WTC11 (cell line): Measurements from ENCODE around the gene PLCH2. TPM values are rescaled to one million over a fixed set of nuclear protein-coding genes. Genes with fewer than 3 reads are reported as not detected.

Experiments
- ATAC-seq: fragments of 200-7000 bp; cut with Tn5 transposase; 2 replicates; pipeline ENCODE4 v1.10.0; 2021; ENCODE audit warnings: mild to moderate bottlenecking, moderate library complexity
- CTCF ChIA-PET: fragments of 300-600 bp; sonication (Branson Sonifier 250); formaldehyde crosslinking; loops from one replicate; lab custom pipeline; 2021; ENCODE audit warnings: antibody characterized with exemption; lab: Charles Lee
- POLR2A ChIA-PET: fragments of 350-600 bp; sonication (Branson Sonifier 250); formaldehyde crosslinking; loops from one replicate; lab custom pipeline; 2021; ENCODE audit warnings: antibody characterized with exemption; lab: Charles Lee
- DNase-seq: peaks from one replicate; pipeline ENCODE4 v3.0.0; 2021; ENCODE audit warnings: low spot score
- H3K27ac Mint-ChIP-seq: 2 replicates; pipeline ENCODE4 v1.8.0; 2021; ENCODE audit warnings: mixed read lengths
- H3K27me3 Mint-ChIP-seq: 2 replicates; pipeline ENCODE4 v1.8.0; 2021; ENCODE audit warnings: low read depth, mild to moderate bottlenecking, moderate library complexity, mixed read lengths
- H3K36me3 Mint-ChIP-seq: 2 replicates; pipeline ENCODE4 v1.8.0; 2021; ENCODE audit warnings: mixed read lengths
- H3K4me1 Mint-ChIP-seq: 2 replicates; pipeline ENCODE4 v1.8.0; 2022; ENCODE audit warnings: mixed read lengths
- H3K4me3 Mint-ChIP-seq: 2 replicates; pipeline ENCODE4 v1.8.0; 2021; ENCODE audit warnings: mild to moderate bottlenecking, moderate library complexity, mixed read lengths
- H3K9me3 Mint-ChIP-seq: 2 replicates; pipeline ENCODE4 v1.8.0; 2021; ENCODE audit warnings: mixed read lengths
- CBFB ChIP-seq: sonication (generic); formaldehyde crosslinking; IDR thresholded peaks from 2 replicates; pipeline ENCODE4 v1.8.1; 2022; ENCODE audit warnings: mild to moderate bottlenecking, low read depth, missing genetic modification reagents
- EMX1 ChIP-seq: fragments of 250-450 bp; sonication (Bioruptor Pico); IDR thresholded peaks from 2 replicates; pipeline ENCODE4 v1.8.0; 2021; ENCODE audit warnings: mild to moderate bottlenecking
- ETV6 ChIP-seq: sonication (generic); formaldehyde crosslinking; IDR thresholded peaks from 2 replicates; pipeline ENCODE4 v1.8.1; 2022; ENCODE audit warnings: mild to moderate bottlenecking, missing genetic modification reagents
- FOXK1 ChIP-seq: sonication (generic); formaldehyde crosslinking; IDR thresholded peaks from 2 replicates; pipeline ENCODE4 v1.8.0; 2022; ENCODE audit warnings: mild to moderate bottlenecking, moderate library complexity, missing genetic modification reagents
- GTF2I ChIP-seq: fragments of 250-450 bp; sonication (Bioruptor Pico); conservative IDR thresholded peaks from 2 replicates; pipeline ENCODE4 v1.4.0; 2021; ENCODE audit warnings: mild to moderate bottlenecking
- MXD4 ChIP-seq: fragments of 250-450 bp; sonication (Bioruptor Pico); IDR thresholded peaks from 2 replicates; pipeline ENCODE4 v1.8.0; 2021; ENCODE audit warnings: mild to moderate bottlenecking, moderate library complexity, borderline replicate concordance
- MYBL2 ChIP-seq: sonication (generic); formaldehyde crosslinking; IDR thresholded peaks from 2 replicates; pipeline ENCODE4 v1.8.1; 2023; ENCODE audit warnings: mild to moderate bottlenecking, moderate library complexity, missing genetic modification reagents
- SMAD3 ChIP-seq: sonication (generic); formaldehyde crosslinking; IDR thresholded peaks from 2 replicates; pipeline ENCODE4 v1.8.0; 2022; ENCODE audit warnings: missing genetic modification reagents, mild to moderate bottlenecking, borderline replicate concordance
- SMAD4 ChIP-seq: sonication (generic); formaldehyde crosslinking; IDR thresholded peaks from 2 replicates; pipeline ENCODE4 v1.8.0; 2022; ENCODE audit warnings: mild to moderate bottlenecking, missing genetic modification reagents
- SP1 ChIP-seq: sonication (generic); formaldehyde crosslinking; conservative IDR thresholded peaks from 2 replicates; pipeline ENCODE4 v1.8.1; 2022; ENCODE audit warnings: missing genetic modification reagents
- TEAD1 ChIP-seq: sonication (generic); formaldehyde crosslinking; IDR thresholded peaks from 2 replicates; pipeline ENCODE4 v1.8.0; 2022; ENCODE audit warnings: mild to moderate bottlenecking, missing genetic modification reagents
- ZBTB21 ChIP-seq: sonication (generic); formaldehyde crosslinking; IDR thresholded peaks from 2 replicates; pipeline ENCODE4 v1.8.1; 2023; ENCODE audit warnings: mild to moderate bottlenecking, missing genetic modification reagents, borderline replicate concordance
- ZNF138 ChIP-seq: sonication (generic); formaldehyde crosslinking; conservative IDR thresholded peaks from 2 replicates; pipeline ENCODE4 v1.8.1; 2022; ENCODE audit warnings: mild to moderate bottlenecking, moderate library complexity, missing genetic modification reagents
- ZNF423 ChIP-seq: fragments of 250-450 bp; sonication (Bioruptor Pico); IDR thresholded peaks from 2 replicates; pipeline ENCODE4 v2.1.2; 2022; ENCODE audit warnings: mild to moderate bottlenecking, moderate library complexity
- total RNA-seq: library from RNA; stranded (reverse); gene quantifications from 3 replicates; pipeline ENCODE4 v1.2.3, GENCODE V29; 2021
- TF ChIP-seq, protein P1 (sequence below): sonication (generic); formaldehyde crosslinking; IDR thresholded peaks from 2 replicates; pipeline ENCODE4 v1.8.0; 2022; ENCODE audit warnings: mild to moderate bottlenecking, missing genetic modification reagents
- TF ChIP-seq, protein P2 (sequence below): sonication (generic); formaldehyde crosslinking; IDR thresholded peaks from 2 replicates; pipeline ENCODE4 v1.8.1; 2022; ENCODE audit warnings: low read depth, missing genetic modification reagents, borderline replicate concordance
- TF ChIP-seq, protein P3 (sequence below): fragments of 250-450 bp; sonication (Bioruptor Pico); IDR thresholded peaks from 2 replicates; pipeline ENCODE4 v1.9.0; 2021; ENCODE audit warnings: moderate library complexity, mild to moderate bottlenecking, inconsistent platforms, borderline replicate concordance
- TF ChIP-seq, protein P4 (sequence below): sonication (generic); formaldehyde crosslinking; IDR thresholded peaks from 2 replicates; pipeline ENCODE4 v1.8.1; 2023; ENCODE audit warnings: mild to moderate bottlenecking, moderate library complexity, missing genetic modification reagents
- TF ChIP-seq, protein P5 (sequence below): fragments of 200-600 bp; IDR thresholded peaks from 2 replicates; pipeline ENCODE4 v1.8.0; 2022; ENCODE audit warnings: antibody characterized with exemption
- TF ChIP-seq, protein P6 (sequence below): sonication (generic); formaldehyde crosslinking; IDR thresholded peaks from 2 replicates; pipeline ENCODE4 v1.8.0; 2022; ENCODE audit warnings: mild to moderate bottlenecking, missing genetic modification reagents

Gene PLCH2
- total RNA-seq, 1 experiment from 2014 or later = 0.17 TPM

DNA sequence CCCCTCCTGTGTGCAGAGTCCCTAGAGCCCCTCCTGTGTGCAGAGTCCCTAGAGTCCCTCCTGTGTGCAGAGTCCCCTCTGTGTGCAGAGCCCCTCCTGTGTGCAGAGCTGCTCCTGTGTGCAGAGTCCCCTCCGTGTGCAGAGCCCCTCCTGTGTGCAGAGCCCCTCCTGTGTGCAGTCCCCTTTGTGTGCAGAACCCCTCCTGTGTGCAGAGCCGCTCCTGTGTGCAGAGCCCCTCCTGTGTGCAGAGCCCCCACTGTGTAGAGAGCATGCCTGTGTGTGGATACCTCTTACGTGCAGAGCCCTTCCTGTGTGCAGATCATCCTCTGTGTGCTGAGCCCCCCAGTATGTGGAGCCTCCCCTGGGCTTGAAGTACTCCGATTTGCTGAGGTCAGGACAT, 62.3 kb downstream of the PLCH2 start:
- DNase-seq (no peak), ATAC-seq (no peak)
- POLR2A ChIA-PET = no interaction called here
- H3K4me1 Mint-ChIP-seq = peaks cover 9% of the 10 kb centered on the region
- no peaks in the 10 kb centered on the region for H3K36me3 Mint-ChIP-seq
- no peaks in the 10 kb centered on the region for H3K9me3 Mint-ChIP-seq
- TF ChIP-seq MXD4 (CRISPR knock-in tag) (no peak), ZNF138 (CRISPR knock-in tag) (no peak), SMAD3 (CRISPR knock-in tag) (no peak), ZBTB21 (CRISPR knock-in tag) (no peak)
- TF ChIP-seq, protein P1, sequence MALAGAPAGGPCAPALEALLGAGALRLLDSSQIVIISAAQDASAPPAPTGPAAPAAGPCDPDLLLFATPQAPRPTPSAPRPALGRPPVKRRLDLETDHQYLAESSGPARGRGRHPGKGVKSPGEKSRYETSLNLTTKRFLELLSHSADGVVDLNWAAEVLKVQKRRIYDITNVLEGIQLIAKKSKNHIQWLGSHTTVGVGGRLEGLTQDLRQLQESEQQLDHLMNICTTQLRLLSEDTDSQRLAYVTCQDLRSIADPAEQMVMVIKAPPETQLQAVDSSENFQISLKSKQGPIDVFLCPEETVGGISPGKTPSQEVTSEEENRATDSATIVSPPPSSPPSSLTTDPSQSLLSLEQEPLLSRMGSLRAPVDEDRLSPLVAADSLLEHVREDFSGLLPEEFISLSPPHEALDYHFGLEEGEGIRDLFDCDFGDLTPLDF (CRISPR knock-in tag) = no peak
- TF ChIP-seq, protein P2, sequence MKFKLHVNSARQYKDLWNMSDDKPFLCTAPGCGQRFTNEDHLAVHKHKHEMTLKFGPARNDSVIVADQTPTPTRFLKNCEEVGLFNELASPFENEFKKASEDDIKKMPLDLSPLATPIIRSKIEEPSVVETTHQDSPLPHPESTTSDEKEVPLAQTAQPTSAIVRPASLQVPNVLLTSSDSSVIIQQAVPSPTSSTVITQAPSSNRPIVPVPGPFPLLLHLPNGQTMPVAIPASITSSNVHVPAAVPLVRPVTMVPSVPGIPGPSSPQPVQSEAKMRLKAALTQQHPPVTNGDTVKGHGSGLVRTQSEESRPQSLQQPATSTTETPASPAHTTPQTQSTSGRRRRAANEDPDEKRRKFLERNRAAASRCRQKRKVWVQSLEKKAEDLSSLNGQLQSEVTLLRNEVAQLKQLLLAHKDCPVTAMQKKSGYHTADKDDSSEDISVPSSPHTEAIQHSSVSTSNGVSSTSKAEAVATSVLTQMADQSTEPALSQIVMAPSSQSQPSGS (CRISPR knock-in tag) = no peak
- TF ChIP-seq, protein P3, sequence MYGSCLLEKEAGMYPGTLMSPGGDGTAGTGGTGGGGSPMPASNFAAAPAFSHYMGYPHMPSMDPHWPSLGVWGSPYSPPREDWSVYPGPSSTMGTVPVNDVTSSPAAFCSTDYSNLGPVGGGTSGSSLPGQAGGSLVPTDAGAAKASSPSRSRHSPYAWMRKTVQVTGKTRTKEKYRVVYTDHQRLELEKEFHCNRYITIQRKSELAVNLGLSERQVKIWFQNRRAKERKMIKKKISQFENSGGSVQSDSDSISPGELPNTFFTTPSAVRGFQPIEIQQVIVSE (CRISPR knock-in tag) = no peak
- CTCF ChIA-PET = interaction anchor here (0.5 to 1.3 kb wide), 2 partner anchors 12 to 230 kb away, joined by 3 to 4 read pairs; partner anchors contain the start of gene PANK4
- no peak overlapping the region for H3K4me3 Mint-ChIP-seq
- no peak overlapping the region for H3K27ac Mint-ChIP-seq
- peaks cover 52% of the 10 kb centered on the region for H3K27me3 Mint-ChIP-seq

DNA sequence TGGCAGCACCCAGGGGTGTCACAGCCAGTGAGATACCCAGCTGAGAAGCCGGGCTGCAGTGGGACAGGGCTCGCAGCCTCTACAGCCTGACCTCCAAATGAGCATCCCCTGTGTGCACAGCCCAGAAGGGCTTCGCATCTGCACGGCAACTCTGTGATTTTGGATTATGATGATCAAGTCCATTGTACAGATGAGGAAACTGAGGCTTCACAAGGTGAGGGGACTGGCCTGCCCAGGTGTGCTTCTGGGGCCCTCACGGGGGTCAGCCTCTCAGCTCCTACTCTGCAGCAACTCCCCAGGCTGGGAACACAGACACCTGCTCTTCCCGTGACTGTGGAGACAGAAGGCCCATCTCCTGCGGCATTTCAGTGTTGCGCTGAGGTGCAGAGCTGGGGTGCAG, 62.8 kb downstream of the PLCH2 start:
- H3K4me3 Mint-ChIP-seq = no peak overlapping the region
- no peaks in the 10 kb centered on the region for H3K9me3 Mint-ChIP-seq
- ATAC-seq (no peak), DNase-seq (no peak)
- H3K27ac Mint-ChIP-seq = no peak overlapping the region
- peaks cover 47% of the 10 kb centered on the region for H3K27me3 Mint-ChIP-seq
- peaks cover 9% of the 10 kb centered on the region for H3K4me1 Mint-ChIP-seq
- TF ChIP-seq SMAD4 (CRISPR knock-in tag) (no peak), ZNF423 (CRISPR knock-in tag) (no peak), ZBTB21 (CRISPR knock-in tag) (no peak), FOXK1 (CRISPR knock-in tag) (no peak), SP1 (CRISPR knock-in tag) (no peak), EMX1 (CRISPR knock-in tag) (no peak), TEAD1 (CRISPR knock-in tag) (no peak), ZNF138 (CRISPR knock-in tag) (no peak)
- TF ChIP-seq, protein P4, sequence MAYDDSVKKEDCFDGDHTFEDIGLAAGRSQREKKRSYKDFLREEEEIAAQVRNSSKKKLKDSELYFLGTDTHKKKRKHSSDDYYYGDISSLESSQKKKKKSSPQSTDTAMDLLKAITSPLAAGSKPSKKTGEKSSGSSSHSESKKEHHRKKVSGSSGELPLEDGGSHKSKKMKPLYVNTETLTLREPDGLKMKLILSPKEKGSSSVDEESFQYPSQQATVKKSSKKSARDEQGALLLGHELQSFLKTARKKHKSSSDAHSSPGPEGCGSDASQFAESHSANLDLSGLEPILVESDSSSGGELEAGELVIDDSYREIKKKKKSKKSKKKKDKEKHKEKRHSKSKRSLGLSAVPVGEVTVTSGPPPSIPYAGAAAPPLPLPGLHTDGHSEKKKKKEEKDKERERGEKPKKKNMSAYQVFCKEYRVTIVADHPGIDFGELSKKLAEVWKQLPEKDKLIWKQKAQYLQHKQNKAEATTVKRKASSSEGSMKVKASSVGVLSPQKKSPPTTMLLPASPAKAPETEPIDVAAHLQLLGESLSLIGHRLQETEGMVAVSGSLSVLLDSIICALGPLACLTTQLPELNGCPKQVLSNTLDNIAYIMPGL = no peak
- ChIA-PET CTCF (interaction anchor here (1.3 to 2.1 kb wide), 3 partner anchors 13 to 23 kb away, joined by 3 to 8 read pairs (median 4); partner anchors contain the start of gene PANK4), POLR2A (interaction anchor here (1.1 kb wide), 1 partner anchor 33 kb away, joined by 3 read pairs; no protein-coding TSS in a partner anchor)
- no peaks in the 10 kb centered on the region for H3K36me3 Mint-ChIP-seq

DNA sequence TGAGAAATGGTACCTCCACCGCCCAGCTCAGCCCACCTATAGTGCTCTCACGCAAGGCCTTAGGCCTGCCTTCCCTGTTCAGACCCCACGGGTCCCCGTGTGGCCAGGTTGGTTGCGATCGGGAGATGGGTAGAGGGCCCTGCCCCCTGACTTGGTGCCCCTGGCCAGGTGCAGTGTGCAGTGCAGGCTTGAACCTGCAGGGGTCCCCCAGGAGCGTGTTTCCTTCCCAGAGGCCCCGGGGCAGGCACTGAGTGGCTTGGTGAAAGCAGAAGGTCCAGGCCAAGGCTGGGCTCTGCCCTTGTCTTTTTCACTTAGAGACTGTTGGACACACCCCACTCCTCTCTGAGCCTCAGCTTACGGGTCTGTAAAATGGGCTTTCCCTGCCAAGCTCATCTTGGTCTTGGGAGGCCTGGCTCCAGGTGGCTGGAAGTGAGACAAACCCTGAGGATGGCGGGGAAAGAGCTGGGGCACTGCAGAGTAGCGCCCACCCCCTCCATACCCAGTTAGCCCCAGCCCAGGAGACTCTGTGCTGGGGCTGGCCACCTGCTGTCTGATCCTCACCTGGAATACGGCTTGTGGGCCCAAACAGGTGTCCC, 63.3 kb downstream of the PLCH2 start:
- Mint-ChIP-seq H3K27ac (no peak overlapping the region), H3K4me1 (peaks cover 9% of the 10 kb centered on the region), H3K27me3 (peaks cover 44% of the 10 kb centered on the region), H3K36me3 (no peaks in the 10 kb centered on the region), H3K4me3 (no peak overlapping the region), H3K9me3 (no peaks in the 10 kb centered on the region)
- DNase-seq = peak; percentile 83
- peak; percentile 79 for ATAC-seq
- 0 out of 2 replicates have a peak, but pooled peaks have one; percentile 27 for TF ChIP-seq GTF2I
- TF ChIP-seq, protein P5, sequence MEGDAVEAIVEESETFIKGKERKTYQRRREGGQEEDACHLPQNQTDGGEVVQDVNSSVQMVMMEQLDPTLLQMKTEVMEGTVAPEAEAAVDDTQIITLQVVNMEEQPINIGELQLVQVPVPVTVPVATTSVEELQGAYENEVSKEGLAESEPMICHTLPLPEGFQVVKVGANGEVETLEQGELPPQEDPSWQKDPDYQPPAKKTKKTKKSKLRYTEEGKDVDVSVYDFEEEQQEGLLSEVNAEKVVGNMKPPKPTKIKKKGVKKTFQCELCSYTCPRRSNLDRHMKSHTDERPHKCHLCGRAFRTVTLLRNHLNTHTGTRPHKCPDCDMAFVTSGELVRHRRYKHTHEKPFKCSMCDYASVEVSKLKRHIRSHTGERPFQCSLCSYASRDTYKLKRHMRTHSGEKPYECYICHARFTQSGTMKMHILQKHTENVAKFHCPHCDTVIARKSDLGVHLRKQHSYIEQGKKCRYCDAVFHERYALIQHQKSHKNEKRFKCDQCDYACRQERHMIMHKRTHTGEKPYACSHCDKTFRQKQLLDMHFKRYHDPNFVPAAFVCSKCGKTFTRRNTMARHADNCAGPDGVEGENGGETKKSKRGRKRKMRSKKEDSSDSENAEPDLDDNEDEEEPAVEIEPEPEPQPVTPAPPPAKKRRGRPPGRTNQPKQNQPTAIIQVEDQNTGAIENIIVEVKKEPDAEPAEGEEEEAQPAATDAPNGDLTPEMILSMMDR = peak; percentile 57
- no peak for TF ChIP-seq CBFB (CRISPR knock-in tag)
- TF ChIP-seq, protein P6, sequence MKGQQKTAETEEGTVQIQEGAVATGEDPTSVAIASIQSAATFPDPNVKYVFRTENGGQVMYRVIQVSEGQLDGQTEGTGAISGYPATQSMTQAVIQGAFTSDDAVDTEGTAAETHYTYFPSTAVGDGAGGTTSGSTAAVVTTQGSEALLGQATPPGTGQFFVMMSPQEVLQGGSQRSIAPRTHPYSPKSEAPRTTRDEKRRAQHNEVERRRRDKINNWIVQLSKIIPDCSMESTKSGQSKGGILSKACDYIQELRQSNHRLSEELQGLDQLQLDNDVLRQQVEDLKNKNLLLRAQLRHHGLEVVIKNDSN (CRISPR knock-in tag) = no peak
- TF ChIP-seq MYBL2 (CRISPR knock-in tag) = no peak
- TF ChIP-seq ETV6 (CRISPR knock-in tag) = no peak
- CTCF ChIA-PET = interaction anchor here (0.6 to 2.1 kb wide), 7 partner anchors 8 to 158 kb away, joined by 3 to 8 read pairs (median 5); partner anchors contain the start of gene PANK4
- POLR2A ChIA-PET = interaction anchor here (1.1 kb wide), 1 partner anchor 33 kb away, joined by 3 read pairs; no protein-coding TSS in a partner anchor
